HCT116 (cell line): ENCODE measurements around the gene GTF3C1. TPM values are rescaled to one million over a fixed set of nuclear protein-coding genes. Genes with fewer than 3 reads are reported as not detected.

ENCODE experiments used
- ATAC-seq: fragments of 200-7000 bp; cut with Tn5 transposase; 2 replicates; pipeline ENCODE4 v1.9.1; 2020; ENCODE audit warnings: mild to moderate bottlenecking, moderate library complexity
- BruUV-seq: library from RNA; stranded (reverse); fragments of 400-500 nt; replicated peaks from 2 replicates; lab custom pipeline; 2021; lab: Mats Ljungman, UMichigan
- CTCF ChIA-PET: fragments of 300-600 bp; sonication (Branson Sonifier 250); formaldehyde crosslinking; loops from one replicate; lab custom pipeline; 2021; ENCODE audit warnings: antibody characterized with exemption; lab: Charles Lee
- POLR2A ChIA-PET: fragments of 300-600, 350-600 bp; sonication (Branson Sonifier 250); formaldehyde crosslinking; loops from one replicate; lab custom pipeline; 2021; ENCODE audit warnings: antibody characterized with exemption; lab: Charles Lee
- RAD21 ChIA-PET, 2 experiments: fragments of 300-600 bp; sonication (Branson Sonifier 250); formaldehyde crosslinking; loops; one replicate each; lab custom pipeline; 2023; ENCODE audit warnings: low total read pairs in 2 of 2; ENCODE audit not compliant: uncharacterized antibody in 2 of 2, unreplicated experiment in 2 of 2, low non-redundant PET in 1 of 2; lab: Charles Lee
- DNase-seq: peaks from one replicate; pipeline ENCODE4 v3.0.0-alpha.2; 2010; ENCODE audit warnings: low read depth, low spot score
- H2AFZ ChIP-seq: fragments of 200-600 bp; shearing (Covaris generic), sonication (generic); 2 replicates; pipeline ENCODE4 v1.6.1; 2017; ENCODE audit warnings: low read depth, mixed run types, mixed read lengths, antibody characterized with exemption, low read length; ENCODE audit not compliant: poor library complexity, severe bottlenecking
- H3K27ac ChIP-seq: 2 replicates; pipeline ENCODE4 v1.5.1; 2012; ENCODE audit warnings: low read depth, low read length
- H3K27me3 ChIP-seq: fragments of 200-600 bp; sonication (generic); 2 replicates; pipeline ENCODE4 v1.6.1; 2016; ENCODE audit warnings: mixed run types, low read length, mixed read lengths; ENCODE audit not compliant: insufficient read depth
- H3K36me3 ChIP-seq, 2 experiments: fragments of 200-500 bp in 1 of 2; fragments of 200-600 bp in 1 of 2; sonication (Bioruptor generic) in 1 of 2; sonication (generic) in 1 of 2; 2 replicates each; pipeline versions ENCODE4 v1.5.1 to v1.6.1; 2014 to 2016; ENCODE audit warnings: low read length in 2 of 2, inconsistent platforms in 1 of 2, mixed read lengths in 1 of 2, mixed run types in 1 of 2; ENCODE audit not compliant: insufficient read depth in 2 of 2, control insufficient read depth in 1 of 2
- H3K4me1 ChIP-seq, 2 experiments: fragments of 200-600 bp in 1 of 2; sonication (generic) in 1 of 2; 2 replicates each; pipeline versions ENCODE4 v1.5.1 to v1.6.1; 2012 to 2017; ENCODE audit warnings: low read length in 2 of 2, inconsistent platforms in 1 of 2, mild to moderate bottlenecking in 1 of 2, mixed read lengths in 1 of 2, mixed run types in 1 of 2, moderate library complexity in 1 of 2; ENCODE audit not compliant: insufficient read depth in 2 of 2, control insufficient read depth in 1 of 2
- H3K4me2 ChIP-seq: fragments of 200-600 bp; sonication (generic); 2 replicates; pipeline ENCODE4 v1.6.1; 2017; ENCODE audit warnings: mixed run types, low read length, mixed read lengths
- H3K4me3 ChIP-seq, 2 experiments: fragments of 200-600 bp in 1 of 2; sonication (generic) in 1 of 2; replicated peaks in 1 of 2; 2 replicates each; pipeline ENCODE4 v1.5.1; 2011 to 2016; ENCODE audit warnings: low read length in 2 of 2, control low read depth in 1 of 2, low read depth in 1 of 2, mild to moderate bottlenecking in 1 of 2, mixed read lengths in 1 of 2, mixed run types in 1 of 2
- H3K79me2 ChIP-seq: fragments of 200-600 bp; sonication (generic); 2 replicates; pipeline ENCODE4 v1.6.1; 2017; ENCODE audit warnings: mild to moderate bottlenecking, mixed run types, low read length, moderate library complexity, mixed read lengths; ENCODE audit not compliant: insufficient read depth
- H3K9ac ChIP-seq: fragments of 200-600 bp; sonication (generic); 2 replicates; pipeline ENCODE4 v1.6.1; 2016; ENCODE audit warnings: low read length, mixed read lengths
- H3K9me2 ChIP-seq: fragments of 200-600 bp; sonication (generic), shearing (Covaris generic); 2 replicates; pipeline ENCODE4 v1.6.1; 2017; ENCODE audit warnings: mixed run types, mild to moderate bottlenecking, moderate library complexity; ENCODE audit not compliant: insufficient read depth
- H3K9me3 ChIP-seq, 2 experiments: fragments of 200-500 bp in 1 of 2; fragments of 200-600 bp in 1 of 2; sonication (Bioruptor generic) in 1 of 2; sonication (generic) in 1 of 2; 2 replicates each; pipeline ENCODE4 v1.6.1; 2014 to 2017; ENCODE audit warnings: low read length in 2 of 2, mixed read lengths in 2 of 2, inconsistent platforms in 1 of 2, low read depth in 1 of 2, mild to moderate bottlenecking in 1 of 2, mixed run types in 1 of 2, moderate library complexity in 1 of 2; ENCODE audit not compliant: control insufficient read depth in 1 of 2, insufficient read depth in 1 of 2
- H4K20me1 ChIP-seq: fragments of 200-600 bp; sonication (generic), shearing (Covaris generic); 2 replicates; pipeline ENCODE4 v1.6.1; 2017; ENCODE audit warnings: mixed run types, mild to moderate bottlenecking, moderate library complexity; ENCODE audit not compliant: insufficient read depth
- CBX3 ChIP-seq: IDR thresholded peaks from 2 replicates; pipeline ENCODE4 v1.6.1; 2012; ENCODE audit warnings: low read depth
- CEBPB ChIP-seq: IDR thresholded peaks from 2 replicates; pipeline ENCODE4 v1.6.1; 2012; ENCODE audit warnings: low read depth
- EGR1 ChIP-seq: IDR thresholded peaks from 2 replicates; pipeline ENCODE4 v1.6.1; 2012; ENCODE audit warnings: low read depth
- ELF1 ChIP-seq: IDR thresholded peaks from 2 replicates; pipeline ENCODE4 v1.6.1; 2012; ENCODE audit warnings: low read depth, borderline replicate concordance
- EZH2 ChIP-seq: fragments of 200-600 bp; sonication (generic); IDR thresholded peaks from 2 replicates; pipeline ENCODE4 v1.6.1; 2017; ENCODE audit warnings: antibody characterized with exemption, mixed run types
- EZH2phosphoT487 ChIP-seq: fragments of 200-600 bp; IDR thresholded peaks from 2 replicates; pipeline ENCODE4 v1.6.1; 2018; ENCODE audit warnings: antibody characterized with exemption, borderline replicate concordance
- FOSL1 ChIP-seq: IDR thresholded peaks from 2 replicates; pipeline ENCODE4 v1.6.1; 2012; ENCODE audit warnings: low read depth
- JUND ChIP-seq: IDR thresholded peaks from 2 replicates; pipeline ENCODE4 v1.6.1; 2012
- POLR2A ChIP-seq: IDR thresholded peaks from 2 replicates; pipeline ENCODE4 v1.7.0; 2011; ENCODE audit warnings: borderline replicate concordance; ENCODE audit not compliant: insufficient read depth, insufficient read length; ENCODE audit errors: extremely low read depth
- POLR2AphosphoS5 ChIP-seq: IDR thresholded peaks from 2 replicates; pipeline ENCODE4 v1.6.1; 2011; ENCODE audit warnings: mild to moderate bottlenecking, low read depth, low read length, moderate library complexity
- RAD21 ChIP-seq: IDR thresholded peaks from 2 replicates; pipeline ENCODE4 v1.6.1; 2012; ENCODE audit warnings: low read depth, mild to moderate bottlenecking
- SRF ChIP-seq: IDR thresholded peaks from 2 replicates; pipeline ENCODE4 v1.6.1; 2012; ENCODE audit warnings: low read depth
- TCF7L2 ChIP-seq: IDR thresholded peaks from 2 replicates; pipeline ENCODE4 v1.7.0; 2011; ENCODE audit warnings: borderline replicate concordance, inconsistent platforms; ENCODE audit not compliant: insufficient read depth, insufficient read length; ENCODE audit errors: extremely low read depth
- YY1 ChIP-seq: IDR thresholded peaks from 2 replicates; pipeline ENCODE4 v1.6.1; 2011; ENCODE audit warnings: low read length, low read depth, moderate library complexity, mild to moderate bottlenecking; ENCODE audit not compliant: insufficient replicate concordance; ENCODE audit errors: extremely low read depth
- ZFX ChIP-seq: fragments of 450-650 bp; IDR thresholded peaks from 2 replicates; pipeline ENCODE4 v1.6.1; 2017
- ZNF274 ChIP-seq: fragments of 200-500 bp; sonication (Bioruptor generic); IDR thresholded peaks from 2 replicates; pipeline ENCODE4 v1.6.1; 2014; ENCODE audit warnings: mild to moderate bottlenecking, low read depth, low read length, inconsistent platforms
- intact Hi-C: fragments of 100-400 bp; cut with micrococcal nuclease; formaldehyde crosslinking; loops from 2 replicates; pipeline ENCODE4 v1.10.0; 2022
- total RNA-seq: library from RNA; stranded (reverse); gene quantifications from one replicate; pipeline ENCODE4 v1.2.1, GENCODE V29; 2021; ENCODE audit not compliant: unreplicated experiment
- TF ChIP-seq, protein P1 (sequence below): IDR thresholded peaks from 2 replicates; pipeline ENCODE4 v1.6.1; 2012; ENCODE audit warnings: low read depth
- TF ChIP-seq, protein P2 (sequence below): IDR thresholded peaks from 2 replicates; pipeline ENCODE4 v1.6.1; 2011; ENCODE audit warnings: mild to moderate bottlenecking, low read length, moderate library complexity; ENCODE audit not compliant: insufficient replicate concordance; ENCODE audit errors: extremely low read depth

The GTF3C1 gene
- total RNA-seq, 1 experiment from 2014 or later, result 97.5 TPM

DNA sequence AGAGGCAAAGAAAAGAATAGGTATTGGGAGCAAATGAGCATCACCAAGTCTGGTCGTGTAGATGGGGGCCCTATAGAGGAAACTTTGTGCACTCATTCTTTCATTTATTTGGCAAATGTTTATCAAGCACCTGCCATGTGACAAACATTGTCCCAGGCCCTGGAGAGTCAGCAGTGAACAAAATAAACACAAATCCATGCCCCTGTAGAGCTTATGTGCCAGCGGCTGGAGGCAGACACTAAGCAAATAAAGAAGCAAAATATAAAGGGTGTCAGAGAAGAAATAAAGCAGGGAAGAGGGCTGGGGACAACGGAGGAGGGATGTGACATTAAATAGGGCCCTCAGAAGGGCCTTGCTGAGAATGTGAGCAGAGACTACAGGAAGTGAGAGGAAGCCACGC, 45.8 kb upstream of the GTF3C1 start:
- H3K79me2 ChIP-seq, result no peaks in the 10 kb centered on the region
- no TSS peak for BruUV-seq
- ATAC-seq, result no peak
- H4K20me1 ChIP-seq, result no peaks in the 10 kb centered on the region
- H3K4me1 ChIP-seq, result no peaks in the 10 kb centered on the region
- H3K27ac ChIP-seq, result no peak overlapping the region
- TF ChIP-seq CBX3, result no peak
- TF ChIP-seq, protein P1, sequence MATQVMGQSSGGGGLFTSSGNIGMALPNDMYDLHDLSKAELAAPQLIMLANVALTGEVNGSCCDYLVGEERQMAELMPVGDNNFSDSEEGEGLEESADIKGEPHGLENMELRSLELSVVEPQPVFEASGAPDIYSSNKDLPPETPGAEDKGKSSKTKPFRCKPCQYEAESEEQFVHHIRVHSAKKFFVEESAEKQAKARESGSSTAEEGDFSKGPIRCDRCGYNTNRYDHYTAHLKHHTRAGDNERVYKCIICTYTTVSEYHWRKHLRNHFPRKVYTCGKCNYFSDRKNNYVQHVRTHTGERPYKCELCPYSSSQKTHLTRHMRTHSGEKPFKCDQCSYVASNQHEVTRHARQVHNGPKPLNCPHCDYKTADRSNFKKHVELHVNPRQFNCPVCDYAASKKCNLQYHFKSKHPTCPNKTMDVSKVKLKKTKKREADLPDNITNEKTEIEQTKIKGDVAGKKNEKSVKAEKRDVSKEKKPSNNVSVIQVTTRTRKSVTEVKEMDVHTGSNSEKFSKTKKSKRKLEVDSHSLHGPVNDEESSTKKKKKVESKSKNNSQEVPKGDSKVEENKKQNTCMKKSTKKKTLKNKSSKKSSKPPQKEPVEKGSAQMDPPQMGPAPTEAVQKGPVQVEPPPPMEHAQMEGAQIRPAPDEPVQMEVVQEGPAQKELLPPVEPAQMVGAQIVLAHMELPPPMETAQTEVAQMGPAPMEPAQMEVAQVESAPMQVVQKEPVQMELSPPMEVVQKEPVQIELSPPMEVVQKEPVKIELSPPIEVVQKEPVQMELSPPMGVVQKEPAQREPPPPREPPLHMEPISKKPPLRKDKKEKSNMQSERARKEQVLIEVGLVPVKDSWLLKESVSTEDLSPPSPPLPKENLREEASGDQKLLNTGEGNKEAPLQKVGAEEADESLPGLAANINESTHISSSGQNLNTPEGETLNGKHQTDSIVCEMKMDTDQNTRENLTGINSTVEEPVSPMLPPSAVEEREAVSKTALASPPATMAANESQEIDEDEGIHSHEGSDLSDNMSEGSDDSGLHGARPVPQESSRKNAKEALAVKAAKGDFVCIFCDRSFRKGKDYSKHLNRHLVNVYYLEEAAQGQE, result no peak
- no peak for TF ChIP-seq JUND
- TF ChIP-seq ZNF274, result no peak
- TF ChIP-seq TCF7L2, result no peak
- TF ChIP-seq ZFX, result no peak
- no peak for TF ChIP-seq POLR2A
- no peak for TF ChIP-seq YY1
- TF ChIP-seq EZH2, result no peak
- no peak for TF ChIP-seq CEBPB
- TF ChIP-seq, protein P2, sequence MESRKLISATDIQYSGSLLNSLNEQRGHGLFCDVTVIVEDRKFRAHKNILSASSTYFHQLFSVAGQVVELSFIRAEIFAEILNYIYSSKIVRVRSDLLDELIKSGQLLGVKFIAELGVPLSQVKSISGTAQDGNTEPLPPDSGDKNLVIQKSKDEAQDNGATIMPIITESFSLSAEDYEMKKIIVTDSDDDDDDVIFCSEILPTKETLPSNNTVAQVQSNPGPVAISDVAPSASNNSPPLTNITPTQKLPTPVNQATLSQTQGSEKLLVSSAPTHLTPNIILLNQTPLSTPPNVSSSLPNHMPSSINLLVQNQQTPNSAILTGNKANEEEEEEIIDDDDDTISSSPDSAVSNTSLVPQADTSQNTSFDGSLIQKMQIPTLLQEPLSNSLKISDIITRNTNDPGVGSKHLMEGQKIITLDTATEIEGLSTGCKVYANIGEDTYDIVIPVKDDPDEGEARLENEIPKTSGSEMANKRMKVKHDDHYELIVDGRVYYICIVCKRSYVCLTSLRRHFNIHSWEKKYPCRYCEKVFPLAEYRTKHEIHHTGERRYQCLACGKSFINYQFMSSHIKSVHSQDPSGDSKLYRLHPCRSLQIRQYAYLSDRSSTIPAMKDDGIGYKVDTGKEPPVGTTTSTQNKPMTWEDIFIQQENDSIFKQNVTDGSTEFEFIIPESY, result no peak
- TF ChIP-seq ELF1, result no peak
- no peak for TF ChIP-seq RAD21
- no peak for TF ChIP-seq FOSL1
- no peak for TF ChIP-seq SRF
- no peak for TF ChIP-seq EZH2phosphoT487
- no peak for TF ChIP-seq EGR1
- no peak for TF ChIP-seq POLR2AphosphoS5
- ChIA-PET RAD21 (no interaction called here), CTCF (no interaction called here), POLR2A (no interaction called here)
- no peak overlapping the region for H3K4me3 ChIP-seq
- H3K27me3 ChIP-seq, result no peaks in the 10 kb centered on the region
- DNase-seq, result no peak
- H3K9me2 ChIP-seq, result no peaks in the 10 kb centered on the region
- H3K9me3 ChIP-seq, result no peaks in the 10 kb centered on the region
- no peak overlapping the region for H3K9ac ChIP-seq
- no peak overlapping the region for H3K4me2 ChIP-seq
- intact Hi-C loops, result no loop called here
- no peak overlapping the region for H2AFZ ChIP-seq
- H3K36me3 ChIP-seq, result no peaks in the 10 kb centered on the region
